NCI-H2227 (cell line): ENCODE data around the gene ZNF593OS.

Experiments
- DNase-seq: peaks from one replicate; lab custom pipeline; 2025; ENCODE audit not compliant: unreplicated experiment; lab: John Stamatoyannopoulos, UW

The ZNF593OS gene

DNA sequence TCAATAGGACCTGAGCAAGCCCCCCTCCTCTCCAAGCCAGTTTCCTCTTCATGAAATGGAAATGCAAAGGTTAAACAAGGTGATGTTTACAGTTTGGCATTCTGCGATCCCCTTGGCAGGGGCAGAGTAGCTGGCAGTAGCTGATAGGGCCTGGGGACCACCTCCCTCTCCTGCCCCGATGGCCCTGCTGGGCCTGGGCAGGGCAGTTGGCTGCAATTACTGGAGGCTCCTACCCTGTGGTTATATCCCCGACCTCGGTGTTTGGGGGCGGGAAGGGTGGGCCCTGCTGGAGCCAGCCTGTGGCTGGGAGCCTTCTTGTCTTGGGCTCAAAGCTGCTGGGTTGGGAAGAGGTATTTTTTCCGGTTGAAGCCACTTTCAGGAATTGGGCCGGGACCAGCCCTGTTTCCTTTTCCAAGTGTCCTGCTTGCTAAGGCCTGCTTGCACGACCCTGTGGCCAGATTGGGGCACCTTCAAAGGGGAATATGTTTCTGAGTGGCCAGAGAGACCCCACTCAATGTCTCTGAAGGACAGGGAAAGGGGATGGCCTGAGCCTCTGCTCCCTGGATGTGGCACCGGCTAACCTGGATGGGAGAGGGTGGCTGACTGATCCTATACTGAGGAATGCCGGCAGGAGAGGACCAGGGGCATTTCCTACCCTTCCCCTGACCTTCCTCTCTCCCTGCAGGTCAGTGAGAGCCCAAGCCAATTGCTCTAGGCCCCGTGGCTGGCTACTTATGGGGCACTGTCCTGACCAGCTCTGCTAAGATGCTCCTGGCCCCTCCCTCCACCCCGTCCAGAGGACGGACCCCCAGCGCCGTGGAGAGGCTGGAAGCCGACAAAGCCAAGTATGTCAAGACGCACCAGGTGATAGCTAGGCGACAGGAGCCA, 10.9 kb downstream of the ZNF593OS start:
- peak; percentile 38 for DNase-seq

DNA sequence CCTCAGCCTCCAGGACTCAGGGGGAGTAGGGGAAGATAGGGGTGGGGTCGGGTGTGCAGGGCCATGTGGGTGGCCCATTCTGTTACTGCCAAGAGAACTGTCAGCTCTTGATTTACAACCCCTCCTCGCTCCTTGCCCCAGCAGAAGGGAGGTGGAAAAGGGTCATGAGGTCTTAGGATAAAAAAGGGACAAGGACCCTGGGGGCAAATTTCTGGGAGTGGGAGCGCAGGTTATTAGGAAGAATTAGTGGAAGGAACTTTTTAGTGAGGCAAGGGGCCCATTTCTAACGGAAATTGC, 11.9 kb downstream of the ZNF593OS start:
- no peak for DNase-seq

DNA sequence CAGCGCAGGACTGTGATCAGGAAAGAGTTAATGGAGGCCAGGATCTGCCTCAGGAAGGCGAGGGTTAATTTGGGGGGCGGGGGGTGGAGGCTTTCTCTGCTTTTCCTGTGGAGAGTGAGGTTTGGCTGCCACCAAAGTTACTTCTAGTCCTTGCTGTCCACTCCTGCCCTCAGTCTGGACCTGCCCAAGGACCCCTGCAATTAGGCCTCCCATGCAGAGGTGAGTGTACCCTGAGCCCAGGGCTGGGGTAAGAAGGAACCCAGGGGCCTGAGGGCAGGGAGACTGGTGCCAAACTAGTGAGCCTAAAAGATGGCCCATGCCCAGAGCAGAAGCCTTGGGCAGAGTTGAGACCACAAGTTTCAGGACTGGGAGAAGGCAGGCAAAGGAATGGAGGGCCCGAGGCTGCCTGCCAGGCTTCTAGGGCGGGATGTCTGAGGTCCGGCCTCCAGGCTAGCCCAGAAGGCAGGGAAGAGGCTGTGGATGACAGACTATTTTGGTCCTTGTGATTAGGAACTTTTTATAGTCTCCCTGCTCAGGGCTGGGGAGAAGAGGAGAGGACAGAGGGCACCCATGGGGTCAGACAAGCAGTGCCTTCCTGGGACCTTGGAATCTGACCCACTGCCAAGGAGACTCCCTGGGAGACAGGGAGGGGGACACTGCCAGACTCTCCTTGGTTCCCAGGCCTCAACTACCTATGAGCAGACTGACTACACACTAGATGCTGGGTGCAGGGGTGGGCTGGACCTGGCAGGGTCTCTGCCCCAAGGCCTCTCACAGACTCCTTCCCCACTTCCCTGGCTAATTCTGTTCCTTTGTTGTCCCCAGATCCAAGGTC, 12.5 kb downstream of the ZNF593OS start, which contains the start of gene FAM110D:
Gene FAM110D, plus strand, starts transcription at position 172 of the 835 bp plus-strand sequence. CDS start 2,213 bp downstream, outside the sequence.
- no peak for DNase-seq

DNA sequence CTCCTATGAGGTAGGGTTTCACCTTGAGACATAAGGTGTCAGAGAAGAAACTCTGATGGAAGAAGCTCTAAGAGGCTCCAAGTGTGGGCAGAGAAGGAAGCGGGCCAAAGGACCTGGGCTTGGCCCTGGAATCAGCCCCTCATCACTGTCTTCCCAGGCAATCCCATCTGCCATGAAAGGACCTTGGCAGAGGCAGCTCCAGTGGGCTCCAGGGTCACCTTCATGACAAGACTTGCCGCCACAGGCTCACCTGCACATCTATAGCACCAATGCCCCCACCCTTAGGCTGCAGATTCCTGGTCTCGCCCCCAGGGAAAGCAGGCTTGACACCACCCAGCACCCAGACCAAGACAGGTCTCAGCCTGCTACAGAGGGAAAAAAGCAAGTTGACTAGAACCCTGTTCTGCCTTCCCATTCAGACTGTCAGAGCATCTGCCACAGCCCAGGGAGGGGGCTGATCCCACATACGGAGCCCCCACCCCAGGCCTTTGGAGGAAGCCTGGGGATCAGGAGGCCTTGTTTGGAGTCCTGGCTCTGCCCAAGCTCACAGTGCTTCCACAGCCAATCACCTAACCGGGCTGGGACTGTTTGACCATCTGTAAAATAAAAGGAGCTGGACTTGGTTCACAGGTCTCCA, 13.2 kb downstream of the ZNF593OS start:
- no peak for DNase-seq

DNA sequence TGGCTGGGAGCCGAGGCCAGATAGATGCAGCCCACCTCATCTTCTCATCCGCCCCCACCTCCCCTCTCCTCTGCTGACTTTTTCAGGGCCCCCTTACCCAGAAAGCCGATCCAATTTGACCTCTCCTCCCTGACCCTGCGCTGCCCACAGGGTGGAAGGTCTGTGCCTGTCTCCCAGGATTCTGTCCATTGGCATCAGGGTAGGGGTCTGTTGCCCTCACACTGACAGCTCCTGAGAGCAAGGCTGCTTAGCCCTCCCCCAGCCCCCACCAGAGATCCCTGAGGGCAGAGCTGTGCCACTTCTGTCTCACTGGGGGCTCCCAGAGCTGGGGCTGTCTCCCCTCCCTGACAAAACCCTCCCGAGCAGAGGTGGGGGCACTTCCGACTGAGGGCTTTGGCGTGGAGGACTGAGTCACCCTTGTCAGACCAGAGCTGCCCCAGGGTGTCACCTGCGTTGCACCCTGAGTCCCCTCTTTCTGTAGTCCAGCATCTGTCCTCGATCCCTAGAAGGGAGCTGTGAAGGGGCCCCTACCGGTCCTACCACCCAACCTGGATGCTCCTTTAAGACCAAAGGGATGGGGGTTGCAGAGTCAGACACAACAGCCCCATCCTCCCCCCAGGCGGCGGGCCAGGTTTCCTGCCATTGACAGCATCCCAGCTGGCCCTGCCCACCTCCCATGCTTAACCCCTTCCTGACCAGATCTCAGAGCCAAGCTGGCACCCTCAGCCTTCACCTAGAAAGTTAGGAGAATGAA, 15.2 kb downstream of the ZNF593OS start:
- DNase-seq: peak; percentile 65

DNA sequence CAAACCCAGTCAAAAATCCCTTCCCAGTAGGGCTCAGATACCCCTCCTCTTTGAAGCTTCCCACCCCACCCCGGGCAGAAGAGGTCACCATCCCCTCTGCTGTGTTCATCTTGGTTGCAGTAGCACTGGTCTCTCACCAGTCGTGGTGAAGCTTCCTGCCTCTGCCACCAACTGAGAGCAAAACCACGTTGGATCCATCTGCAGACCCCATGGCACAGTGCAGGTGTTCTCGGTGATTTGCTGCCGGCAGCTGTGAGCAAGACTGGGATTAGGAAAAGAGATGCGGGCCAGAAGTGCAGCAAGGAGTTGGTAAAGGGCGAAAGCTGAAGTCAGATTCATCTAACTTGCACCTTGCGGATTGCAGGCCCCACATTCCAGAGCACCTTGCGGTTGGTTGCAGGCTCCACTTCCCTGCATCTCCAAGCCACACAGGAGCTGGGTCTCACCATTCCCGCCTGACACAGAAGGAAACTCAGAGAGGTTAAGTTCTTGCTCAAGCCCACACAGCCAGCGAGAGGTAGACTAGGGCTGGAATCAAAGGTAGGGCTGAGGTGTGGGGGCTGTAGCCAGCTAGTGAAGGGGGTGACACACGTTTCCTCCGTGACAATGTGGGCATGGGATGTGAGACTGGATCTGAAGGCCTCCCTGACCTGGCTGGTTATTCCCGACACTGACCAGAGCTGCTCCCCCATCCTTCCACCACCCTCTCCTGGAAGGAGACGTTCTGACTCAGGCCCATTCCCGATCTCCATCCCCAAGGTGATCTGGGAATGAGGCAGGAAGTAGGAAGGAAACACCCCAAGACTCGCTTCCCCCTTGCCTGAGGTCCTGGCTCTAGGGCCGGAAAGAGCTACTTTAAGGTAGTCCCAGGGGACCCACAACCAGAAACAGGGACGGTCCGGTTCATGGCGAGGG, 16.0 kb downstream of the ZNF593OS start:
- no peak for DNase-seq

DNA sequence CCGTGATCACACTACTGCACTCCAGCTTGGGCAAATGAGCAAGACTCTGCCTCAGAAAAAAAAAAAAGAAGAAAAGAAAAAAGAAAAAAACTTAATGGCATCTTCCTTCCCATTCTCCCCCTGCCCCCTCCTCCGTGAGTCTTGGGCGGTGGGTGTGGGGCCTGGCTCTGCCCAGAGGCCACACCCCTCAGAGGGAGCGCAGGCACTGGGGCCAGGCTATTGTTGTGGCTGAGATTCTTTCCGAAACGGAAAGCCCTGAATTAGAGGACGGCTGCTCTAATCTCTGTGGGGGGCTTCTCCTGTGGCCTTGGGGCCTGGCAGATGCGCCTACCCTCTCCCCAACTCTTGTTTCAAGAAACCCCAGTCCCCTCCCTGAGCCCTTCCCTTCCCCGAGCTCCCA, 16.9 kb downstream of the ZNF593OS start:
- DNase-seq: peak; percentile 57

DNA sequence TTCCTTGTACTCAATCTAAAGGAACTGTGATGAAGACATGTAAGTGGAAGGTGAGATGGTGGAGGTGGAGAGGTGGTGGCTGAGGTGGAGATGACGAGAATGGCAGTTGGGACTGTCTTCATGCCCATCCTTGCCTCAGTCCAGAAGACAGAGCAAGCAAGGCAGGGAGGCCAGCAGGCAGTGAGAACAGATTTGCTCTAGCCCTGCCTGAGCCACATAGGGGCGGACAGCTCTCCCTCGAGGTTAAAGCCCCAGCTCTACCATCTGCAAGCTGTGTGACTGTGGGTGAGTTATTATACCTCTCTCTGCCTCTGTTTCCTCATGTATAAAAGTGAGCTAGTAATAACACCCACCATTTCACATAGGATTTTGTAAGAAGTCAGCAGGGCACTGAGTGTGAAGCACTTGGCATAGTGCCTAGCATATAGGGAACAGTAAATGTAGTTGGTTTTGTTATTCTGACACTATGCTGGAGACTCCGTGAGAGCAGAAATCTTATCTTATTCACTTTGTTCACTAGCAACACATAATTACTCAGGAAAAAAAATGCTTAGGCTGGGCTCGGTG, 17.6 kb downstream of the ZNF593OS start:
- no peak for DNase-seq

DNA sequence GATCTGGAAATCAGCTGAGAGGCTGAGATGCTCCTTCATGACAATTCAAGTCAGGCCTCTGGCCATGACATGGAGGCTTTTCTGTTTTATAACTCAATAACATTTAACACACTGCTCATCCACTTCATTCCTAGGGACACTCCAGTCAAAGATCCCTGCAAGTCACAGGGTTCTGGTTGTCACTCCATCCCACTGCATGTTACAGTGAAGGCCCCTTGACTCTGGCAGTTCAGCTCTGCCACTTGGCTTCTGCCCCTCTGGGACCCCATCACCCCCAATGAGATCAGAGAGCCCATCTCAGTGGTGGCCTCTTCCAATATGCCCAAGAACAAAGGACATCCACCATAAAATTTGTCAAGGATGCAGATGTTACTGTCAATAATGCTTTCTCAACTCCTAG, 22.7 kb downstream of the ZNF593OS start:
- no peak for DNase-seq

DNA sequence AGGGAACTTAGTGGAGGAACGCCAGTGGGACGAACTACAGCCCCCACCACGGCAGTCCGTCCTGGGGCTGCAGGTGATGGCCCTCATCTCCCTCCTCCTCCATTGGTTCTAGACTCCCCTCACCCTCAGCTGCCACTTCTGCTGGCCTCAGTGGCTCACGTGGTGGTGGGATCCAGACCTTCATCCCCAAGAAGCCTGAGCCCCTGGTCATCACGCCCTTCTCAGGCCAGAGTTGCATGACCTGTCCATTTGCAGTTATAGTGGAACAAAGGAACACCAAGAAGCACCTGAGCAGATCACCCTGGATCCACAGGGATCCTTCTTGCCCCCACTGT, 25.7 kb downstream of the ZNF593OS start:
- no peak for DNase-seq

DNA sequence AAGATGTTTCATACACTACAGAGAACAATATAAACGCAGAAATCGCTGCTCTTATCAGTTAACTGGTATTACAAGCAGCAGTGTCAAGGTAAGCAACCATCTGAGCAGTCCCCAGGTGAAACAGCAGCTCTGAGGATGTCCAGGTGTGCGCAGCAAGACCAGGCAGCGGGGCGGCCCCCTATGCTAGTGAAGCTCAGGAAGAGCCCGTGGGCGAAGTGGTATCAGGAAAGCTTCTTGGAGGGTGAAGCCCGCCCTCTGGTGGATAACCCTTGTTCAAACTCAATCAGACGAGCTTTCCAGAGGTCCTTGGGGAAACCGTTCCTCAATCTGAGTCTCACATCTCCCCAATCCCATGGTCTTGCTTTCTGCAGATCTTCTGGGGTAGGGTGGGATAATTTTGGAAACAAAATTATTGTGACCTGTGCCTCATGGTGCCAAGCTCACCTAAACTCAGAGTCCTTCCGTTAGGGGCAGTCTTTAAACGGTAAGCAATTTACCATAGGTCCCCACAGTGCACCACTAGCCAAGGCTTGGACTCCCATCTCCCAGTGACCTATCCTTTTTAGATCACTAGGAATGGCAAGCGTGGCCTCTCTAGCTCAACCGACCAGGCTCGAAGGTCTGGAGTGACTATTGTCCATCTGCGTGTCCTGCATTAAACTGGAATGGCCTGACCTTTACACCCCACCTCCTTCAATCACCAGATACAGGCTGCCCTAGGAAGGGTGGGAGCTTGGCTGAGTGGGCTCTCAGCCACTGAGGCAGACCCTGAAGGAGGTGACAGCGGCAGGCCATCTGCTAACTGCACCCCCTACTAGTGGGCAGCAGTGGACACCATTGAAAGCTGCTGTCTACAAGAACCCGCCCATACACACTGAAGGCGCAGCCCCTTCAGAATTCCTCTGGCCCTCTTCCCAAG, 26.3 kb downstream of the ZNF593OS start:
- DNase-seq: peak; percentile 86

DNA sequence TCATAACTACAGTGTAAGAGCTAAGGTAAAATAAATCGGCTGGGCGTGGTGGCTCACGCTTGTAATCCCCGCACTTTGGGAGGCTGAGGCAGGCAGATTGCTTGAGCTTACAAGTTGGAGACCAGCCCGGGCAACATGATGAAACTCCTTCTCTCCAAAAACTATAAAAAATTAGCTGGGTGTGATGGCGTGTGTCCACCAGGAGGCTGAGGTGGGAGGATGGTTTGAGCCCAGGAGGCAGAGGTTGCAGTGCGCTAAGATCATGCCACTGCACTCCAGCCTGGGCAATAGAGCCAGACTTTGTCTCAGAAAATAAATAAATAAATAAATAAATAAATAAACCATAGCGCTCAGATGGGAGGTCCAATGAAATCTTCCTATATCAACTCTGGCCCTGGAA, 29.5 kb downstream of the ZNF593OS start:
- DNase-seq: no peak

DNA sequence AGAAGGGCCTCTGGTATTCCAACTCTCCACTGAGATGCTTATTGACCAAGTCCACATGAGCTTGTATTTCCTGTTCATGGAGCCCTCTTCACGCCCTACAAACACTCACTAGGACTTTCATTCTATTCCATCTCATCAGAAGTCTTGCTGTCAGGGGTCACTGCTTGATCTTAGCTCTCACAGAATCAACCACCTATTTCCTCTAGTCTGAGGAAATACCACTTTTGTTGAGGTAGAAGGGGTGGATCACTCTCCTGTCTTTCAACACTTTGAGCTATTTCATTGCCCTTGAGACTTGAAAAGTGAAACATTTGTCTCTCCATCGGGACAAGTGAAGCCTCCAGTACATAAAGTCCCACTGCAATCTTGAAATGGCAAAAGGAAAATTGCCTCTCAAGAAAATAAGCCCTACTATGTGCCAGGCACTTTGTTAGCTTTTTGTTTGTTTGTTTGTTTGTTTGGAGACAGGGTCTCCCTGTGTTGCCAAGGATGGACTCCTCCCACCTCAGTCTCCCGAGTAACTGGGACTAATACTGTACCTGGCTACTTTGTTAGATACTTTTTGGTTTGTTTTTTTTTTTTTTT, 32.6 kb downstream of the ZNF593OS start:
- no peak for DNase-seq

DNA sequence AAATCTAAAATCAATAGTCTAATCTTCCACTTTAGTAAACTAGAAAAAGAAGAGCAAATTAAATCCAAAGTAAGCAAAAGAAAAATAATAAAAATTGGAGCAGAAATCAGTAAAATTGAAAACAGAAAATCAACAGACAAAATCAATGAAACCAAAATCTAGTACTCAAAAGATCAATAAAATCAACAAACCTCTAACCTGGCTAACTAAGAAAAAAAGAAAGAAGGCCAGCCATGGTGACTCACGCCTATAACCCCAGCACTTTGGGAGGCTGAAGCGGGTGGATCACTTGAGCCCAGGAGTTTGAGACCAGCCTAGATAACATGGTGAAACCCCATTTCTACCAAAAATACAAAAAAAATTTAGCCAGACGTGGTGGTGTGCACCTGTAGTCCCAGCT, 37.2 kb downstream of the ZNF593OS start:
- DNase-seq: no peak

DNA sequence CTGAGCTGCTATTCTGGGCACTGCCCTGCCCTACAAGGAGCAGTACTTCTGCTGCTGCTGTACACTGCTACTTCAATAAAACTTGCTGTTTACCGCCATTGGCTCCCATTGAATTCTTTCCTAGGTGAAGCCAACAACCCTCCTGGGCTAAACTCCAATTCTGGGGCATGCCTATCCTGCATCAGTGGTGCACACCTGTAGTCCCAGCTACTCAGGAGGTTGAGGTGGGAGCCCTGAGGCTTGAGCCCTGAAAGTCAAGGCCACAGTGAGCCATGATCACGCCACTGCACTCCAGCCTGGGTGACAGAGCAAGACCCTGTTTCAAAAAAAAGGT, 38.8 kb downstream of the ZNF593OS start:
- no peak for DNase-seq

DNA sequence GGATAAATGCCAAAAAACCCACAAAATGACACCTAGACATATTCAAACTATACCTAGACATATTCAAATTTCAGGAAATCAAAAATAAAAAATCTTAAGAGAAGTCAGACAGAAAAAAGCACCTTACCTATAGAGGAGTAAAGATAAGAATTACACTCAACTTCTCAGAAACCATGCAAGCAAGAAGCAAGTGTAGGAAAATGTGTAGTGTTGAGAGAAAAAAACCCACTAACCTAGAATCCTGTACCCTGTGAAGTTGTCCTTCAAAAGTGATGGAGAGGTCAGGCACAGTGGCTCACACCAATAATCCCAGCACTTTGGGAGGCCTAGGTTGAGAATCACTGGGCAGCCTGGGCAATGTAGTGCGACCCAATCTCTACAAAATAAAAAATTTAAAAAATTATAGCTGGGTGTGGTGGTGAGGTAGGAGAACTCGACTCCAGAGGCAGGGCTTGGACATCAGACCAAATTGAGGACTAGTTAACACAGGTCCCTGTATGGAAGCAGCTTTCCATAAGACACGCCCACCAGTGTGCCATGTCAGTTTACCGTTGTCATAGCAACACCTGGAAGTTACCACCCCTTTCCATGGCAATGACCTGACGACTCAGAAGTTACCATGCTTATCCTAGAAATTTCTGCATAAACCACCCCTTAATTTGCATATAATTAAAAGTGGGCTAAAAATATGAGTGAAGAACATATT, 39.4 kb downstream of the ZNF593OS start:
- DNase-seq: no peak

DNA sequence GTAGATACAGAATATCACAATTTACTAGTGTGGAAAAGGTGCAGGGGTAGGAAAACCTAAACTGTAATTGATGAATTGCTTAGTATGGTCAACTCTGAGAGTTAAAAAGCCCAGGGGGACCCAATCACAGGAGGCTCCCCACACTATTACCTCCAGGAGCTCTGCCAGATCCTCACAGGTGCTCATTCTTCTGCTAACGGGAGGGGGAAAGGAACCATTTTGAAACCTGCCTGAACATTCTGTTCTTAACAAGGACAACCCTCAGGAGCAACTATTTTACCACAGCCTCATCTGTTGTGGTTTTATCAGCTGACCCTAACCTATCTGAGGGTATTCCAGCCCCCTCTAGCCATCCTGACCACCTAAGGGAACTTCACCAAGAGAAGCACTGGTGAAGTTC, 40.9 kb downstream of the ZNF593OS start:
- no peak for DNase-seq

DNA sequence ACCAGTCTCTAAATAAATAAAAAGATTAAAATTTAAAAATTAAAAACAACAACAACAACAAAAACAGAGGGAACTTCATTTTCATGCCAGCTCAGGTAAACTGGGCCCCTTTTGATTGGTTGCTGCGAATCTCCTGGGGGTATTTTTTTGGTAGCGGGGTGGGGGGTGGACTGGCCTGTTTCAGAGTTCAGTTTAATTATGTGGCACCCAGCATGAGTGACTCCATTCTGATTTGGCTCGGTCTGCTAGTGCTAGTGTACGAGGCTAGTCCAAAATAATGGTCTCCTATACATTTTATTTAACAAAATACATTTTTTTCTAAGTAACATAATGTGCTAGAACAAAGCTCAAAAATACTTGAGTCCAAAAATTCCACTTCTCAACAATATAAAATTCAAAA, 41.9 kb downstream of the ZNF593OS start:
- DNase-seq: no peak
